Esophagus squamous epithelium (tissue), 5 donors: ENCODE measurements around the gene SPA17. TPM values are rescaled to one million over a fixed set of nuclear protein-coding genes. Genes with fewer than 3 reads are reported as not detected.

Experiments used
- DNase-seq: peaks from one replicate; lab custom pipeline; 2025; lab: John Stamatoyannopoulos, UW
- H3K27ac ChIP-seq, 4 donors: fragments of 200-600 bp; sonication (generic); one replicate each; pipeline ENCODE4 v1.5.1; 2016 to 2019; ENCODE audit warnings: mild to moderate bottlenecking in 1 of 4
- H3K27me3 ChIP-seq, 4 donors: fragments of 200-600 bp; sonication (generic); 1 replicate in 3 of 4; 2 replicates in 1 of 4; pipeline versions ENCODE4 v1.5.1 to v1.6.0; 2017 to 2021; ENCODE audit warnings: antibody characterized with exemption in 1 of 4
- H3K36me3 ChIP-seq, 3 donors: fragments of 200-600 bp; sonication (generic); one replicate each; pipeline ENCODE4 v1.5.1; 2016 to 2019
- H3K4me1 ChIP-seq, 3 donors: fragments of 200-600 bp; sonication (generic); one replicate each; pipeline ENCODE4 v1.5.1; 2017 to 2019
- H3K4me3 ChIP-seq, 4 donors: fragments of 200-600 bp; sonication (generic); 1 replicate in 3 of 4; 2 replicates in 1 of 4; pipeline ENCODE4 v1.5.1; 2016 to 2019; ENCODE audit warnings: mild to moderate bottlenecking in 2 of 4, moderate library complexity in 1 of 4
- H3K9me3 ChIP-seq, 3 donors: fragments of 200-600 bp; sonication (generic); one replicate each; pipeline ENCODE4 v1.5.1; 2016 to 2019
- POLR2A ChIP-seq, 4 donors: fragments of 450-650 bp; IDR thresholded peaks; one replicate each; pipeline ENCODE4 v1.6.1; 2017; ENCODE audit warnings: antibody characterized with exemption in 4 of 4, mild to moderate bottlenecking in 4 of 4, moderate library complexity in 3 of 4
- WGBS, 2 donors: methylation state at CpG; one replicate each; pipeline ENCODE4 v1.1.5; 2018; 5-methylcytosine and 5-hydroxymethylcytosine counted together
- intact Hi-C: fragments of 100-400 bp; cut with DNase I; formaldehyde crosslinking; loops from one replicate; pipeline ENCODE4 v1.15.0; 2022
- total RNA-seq, 4 donors: library from RNA; depleted of rRNA; stranded (reverse); fragments of >200 nt; gene quantifications; one replicate each; pipeline ENCODE4 v1.1.0, GENCODE V29; 2016
- TF ChIP-seq, protein P1 (sequence below), 6 experiments: fragments of 450-650 bp in 4 of 6; fragments of 200-600 bp in 2 of 6; sonication (generic) in 2 of 6; IDR thresholded peaks; one replicate each; pipeline ENCODE4 v1.5.1; 2016 to 2019; ENCODE audit warnings: antibody characterized with exemption in 6 of 6, mild to moderate bottlenecking in 4 of 6, moderate library complexity in 4 of 6
- donor health status: DM: yes; HTN: yes; CAD: no.

Gene SPA17
- total RNA-seq, 4 donors from 2014 or later = 2.3 to 8.5 (median 6.0) TPM

GRCh38 chr11:124700028-124700427 is 26.3 kb downstream of the SPA17 start:
- Histone ChIP-seq H3K4me1 (no peaks in the 10 kb centered on the region), H3K9me3 (peaks cover 0 to 7% (median 0%) of the 10 kb centered on the region in 3 donors), H3K36me3 (no peaks in the 10 kb centered on the region), H3K27ac (no peak overlapping the region), H3K27me3 (no peaks in the 10 kb centered on the region), H3K4me3 (no peak overlapping the region)
- intact Hi-C loops = no loop called here
- no peak for TF ChIP-seq POLR2A (IDR thresholded peaks at IDR 0.05)
- TF ChIP-seq, protein P1, sequence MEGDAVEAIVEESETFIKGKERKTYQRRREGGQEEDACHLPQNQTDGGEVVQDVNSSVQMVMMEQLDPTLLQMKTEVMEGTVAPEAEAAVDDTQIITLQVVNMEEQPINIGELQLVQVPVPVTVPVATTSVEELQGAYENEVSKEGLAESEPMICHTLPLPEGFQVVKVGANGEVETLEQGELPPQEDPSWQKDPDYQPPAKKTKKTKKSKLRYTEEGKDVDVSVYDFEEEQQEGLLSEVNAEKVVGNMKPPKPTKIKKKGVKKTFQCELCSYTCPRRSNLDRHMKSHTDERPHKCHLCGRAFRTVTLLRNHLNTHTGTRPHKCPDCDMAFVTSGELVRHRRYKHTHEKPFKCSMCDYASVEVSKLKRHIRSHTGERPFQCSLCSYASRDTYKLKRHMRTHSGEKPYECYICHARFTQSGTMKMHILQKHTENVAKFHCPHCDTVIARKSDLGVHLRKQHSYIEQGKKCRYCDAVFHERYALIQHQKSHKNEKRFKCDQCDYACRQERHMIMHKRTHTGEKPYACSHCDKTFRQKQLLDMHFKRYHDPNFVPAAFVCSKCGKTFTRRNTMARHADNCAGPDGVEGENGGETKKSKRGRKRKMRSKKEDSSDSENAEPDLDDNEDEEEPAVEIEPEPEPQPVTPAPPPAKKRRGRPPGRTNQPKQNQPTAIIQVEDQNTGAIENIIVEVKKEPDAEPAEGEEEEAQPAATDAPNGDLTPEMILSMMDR (IDR thresholded peaks at IDR 0.05) = no peak
- no peak for DNase-seq

- no peak for DNase-seq
Observed at GRCh38 chr11:124707829-124708228, 34.1 kb downstream of the SPA17 start.

DNA sequence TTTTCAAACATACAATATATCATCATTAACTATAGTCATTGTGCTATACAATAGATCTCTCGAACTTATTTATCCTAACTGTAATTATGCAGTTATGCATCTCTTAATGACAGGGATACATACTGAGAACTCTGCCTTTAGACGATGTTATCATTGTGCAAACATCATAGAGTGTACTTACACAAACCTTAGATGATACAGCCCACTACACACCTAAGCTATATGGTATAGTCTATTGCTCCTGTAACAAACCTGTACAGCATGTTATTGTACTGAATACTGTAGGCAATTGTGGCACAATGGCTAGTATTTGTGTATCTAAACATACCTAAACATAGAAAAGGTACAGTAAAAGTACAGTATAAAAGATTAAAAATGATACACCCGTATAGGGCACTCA is 38.7 kb downstream of the SPA17 start:
- Histone ChIP-seq H3K4me3 (no peak overlapping the region), H3K27ac (no peak overlapping the region), H3K27me3 (peaks cover 0 to 21% (median 0%) of the 10 kb centered on the region in 4 donors), H3K4me1 (peaks cover 0 to 6% (median 0%) of the 10 kb centered on the region in 3 donors), H3K9me3 (peaks cover 0 to 4% (median 0%) of the 10 kb centered on the region in 3 donors), H3K36me3 (no peaks in the 10 kb centered on the region)
- WGBS, 2 donors = 52 to 56% methylated on average over 3 of the region's 3 CpGs
- TF ChIP-seq POLR2A (IDR thresholded peaks at IDR 0.05) = no peak
- TF ChIP-seq, protein P1 (IDR thresholded peaks at IDR 0.05) = no peak
- intact Hi-C loops = no loop called here
- no peak for DNase-seq

More at GRCh38 chr11:124707829-124708228, 34.1 kb downstream of the SPA17 start:
- intact Hi-C loops = no loop called here
- Histone ChIP-seq H3K4me3 (no peak overlapping the region), H3K27ac (no peak overlapping the region), H3K9me3 (peaks cover 0 to 4% (median 0%) of the 10 kb centered on the region in 3 donors), H3K4me1 (no peaks in the 10 kb centered on the region), H3K27me3 (no peaks in the 10 kb centered on the region), H3K36me3 (no peaks in the 10 kb centered on the region)
- WGBS, 2 donors = 83 to 85% methylated on average over 4 of the region's 4 CpGs
- TF ChIP-seq, protein P1 (IDR thresholded peaks at IDR 0.05) = no peak
- TF ChIP-seq POLR2A (IDR thresholded peaks at IDR 0.05) = no peak

GRCh38 chr11:124716591-124716990 is 42.9 kb downstream of the SPA17 start:
- TF ChIP-seq, protein P1 (IDR thresholded peaks at IDR 0.05) = no peak
- TF ChIP-seq POLR2A (IDR thresholded peaks at IDR 0.05) = no peak
- intact Hi-C loops = no loop called here
- Histone ChIP-seq H3K27ac (no peak overlapping the region), H3K9me3 (no peaks in the 10 kb centered on the region), H3K36me3 (no peaks in the 10 kb centered on the region), H3K27me3 (peaks cover 0 to 62% (median 3%) of the 10 kb centered on the region in 4 donors), H3K4me3 (no peak overlapping the region), H3K4me1 (peaks cover 0 to 23% (median 11%) of the 10 kb centered on the region in 3 donors)
- DNase-seq = no peak
- whole genome bisulfite sequencing, 2 donors = 36 to 76% methylated on average over 3 of the region's 3 CpGs

DNA sequence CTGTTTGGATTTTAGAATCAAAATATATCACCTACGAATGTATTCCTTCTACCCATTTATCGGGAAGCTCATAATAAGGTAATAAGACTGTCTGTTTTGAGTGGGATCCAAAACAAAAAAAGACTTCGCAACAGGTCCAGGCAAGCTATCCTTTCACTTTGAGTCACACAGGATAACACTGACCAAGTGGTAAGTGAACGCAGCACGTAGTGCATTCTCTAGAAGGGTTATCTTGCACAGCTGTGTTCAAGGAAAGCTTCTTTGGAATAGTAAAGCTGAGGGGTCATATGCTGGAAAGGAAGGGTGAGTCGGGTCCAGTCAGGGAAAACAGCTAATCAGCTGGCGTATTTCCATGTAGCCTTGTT is 43.7 kb downstream of the SPA17 start:
- H3K27me3 ChIP-seq = peaks cover 0 to 70% (median 3%) of the 10 kb centered on the region in 4 donors
- no peak for TF ChIP-seq POLR2A (IDR thresholded peaks at IDR 0.05)
- TF ChIP-seq, protein P1 (IDR thresholded peaks at IDR 0.05) = no peak
- no peaks in the 10 kb centered on the region for H3K9me3 ChIP-seq
- WGBS, 2 donors = 21 to 33% methylated on average over 7 of the region's 7 CpGs
- H3K36me3 ChIP-seq = no peaks in the 10 kb centered on the region
- peak overlapping the region; percentile 18 to 65 (median 38) for H3K4me3 ChIP-seq
- intact Hi-C loops = no loop called here
- H3K4me1 ChIP-seq = peaks cover 0 to 23% (median 11%) of the 10 kb centered on the region in 3 donors
- no peak for DNase-seq
- peak overlapping the region in 2 of 4 donors; percentile 26 to 60 for H3K27ac ChIP-seq
